Fibroblast of upper back skin (primary cell): ENCODE results near the gene UBR4.

Experiments
- DNase-seq: peaks from one replicate; pipeline ENCODE4 v3.0.0-alpha.2; 2013

Gene UBR4

DNA sequence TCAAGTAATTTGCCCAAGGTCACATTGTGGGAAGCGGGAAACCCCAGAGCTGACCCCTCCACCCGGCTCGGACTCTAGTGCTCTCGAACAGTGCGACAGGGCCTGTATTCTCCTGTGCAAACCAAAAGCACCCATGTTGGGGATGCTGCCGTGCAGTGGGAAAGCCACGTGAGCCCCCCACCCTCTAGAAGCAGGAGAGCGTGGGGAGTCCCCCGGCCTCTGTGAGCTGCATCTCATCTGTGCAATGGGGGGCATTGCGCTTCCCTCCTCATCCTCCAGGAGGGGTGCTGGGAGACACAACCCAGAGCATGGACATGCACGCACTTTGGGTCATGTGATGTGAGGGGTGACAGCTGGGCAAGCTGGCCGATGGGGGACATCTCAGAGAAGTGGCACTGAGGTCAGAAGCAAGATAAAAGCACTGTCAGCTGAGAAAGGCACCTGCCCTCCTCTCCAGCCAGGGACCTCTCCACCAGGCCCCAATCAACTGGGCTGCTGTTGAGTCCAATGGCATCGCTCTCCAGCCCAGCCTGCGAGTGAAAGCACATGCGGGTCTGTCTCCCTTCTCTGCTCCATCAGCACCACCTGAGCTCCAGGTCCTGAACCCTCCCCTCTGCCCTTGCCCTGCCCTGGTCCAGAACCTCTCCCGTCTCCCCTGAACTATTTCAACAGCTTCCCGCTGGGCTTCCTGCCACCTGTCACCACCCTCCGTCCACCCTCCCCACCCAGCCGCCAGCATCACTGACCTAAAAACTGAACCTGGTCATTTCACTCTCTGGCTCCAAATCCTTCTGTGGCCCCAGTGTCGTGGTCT is 177.2 kb downstream of the UBR4 start:
- no peak for DNase-seq

DNA sequence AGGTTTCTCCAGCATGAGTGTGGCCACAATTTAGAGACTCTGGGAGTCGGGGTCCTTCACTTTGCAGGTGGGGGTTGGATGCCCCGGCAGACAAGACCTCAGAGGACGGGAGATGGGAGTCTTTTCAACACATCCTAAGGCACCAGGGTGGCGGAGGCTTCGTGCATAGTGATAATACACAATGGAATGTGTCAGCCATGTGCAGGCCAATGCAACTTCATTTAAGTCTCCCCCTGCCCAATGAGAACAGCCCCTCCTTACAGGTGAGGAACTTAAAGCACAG is 177.7 kb downstream of the UBR4 start:
- no peak for DNase-seq

DNA sequence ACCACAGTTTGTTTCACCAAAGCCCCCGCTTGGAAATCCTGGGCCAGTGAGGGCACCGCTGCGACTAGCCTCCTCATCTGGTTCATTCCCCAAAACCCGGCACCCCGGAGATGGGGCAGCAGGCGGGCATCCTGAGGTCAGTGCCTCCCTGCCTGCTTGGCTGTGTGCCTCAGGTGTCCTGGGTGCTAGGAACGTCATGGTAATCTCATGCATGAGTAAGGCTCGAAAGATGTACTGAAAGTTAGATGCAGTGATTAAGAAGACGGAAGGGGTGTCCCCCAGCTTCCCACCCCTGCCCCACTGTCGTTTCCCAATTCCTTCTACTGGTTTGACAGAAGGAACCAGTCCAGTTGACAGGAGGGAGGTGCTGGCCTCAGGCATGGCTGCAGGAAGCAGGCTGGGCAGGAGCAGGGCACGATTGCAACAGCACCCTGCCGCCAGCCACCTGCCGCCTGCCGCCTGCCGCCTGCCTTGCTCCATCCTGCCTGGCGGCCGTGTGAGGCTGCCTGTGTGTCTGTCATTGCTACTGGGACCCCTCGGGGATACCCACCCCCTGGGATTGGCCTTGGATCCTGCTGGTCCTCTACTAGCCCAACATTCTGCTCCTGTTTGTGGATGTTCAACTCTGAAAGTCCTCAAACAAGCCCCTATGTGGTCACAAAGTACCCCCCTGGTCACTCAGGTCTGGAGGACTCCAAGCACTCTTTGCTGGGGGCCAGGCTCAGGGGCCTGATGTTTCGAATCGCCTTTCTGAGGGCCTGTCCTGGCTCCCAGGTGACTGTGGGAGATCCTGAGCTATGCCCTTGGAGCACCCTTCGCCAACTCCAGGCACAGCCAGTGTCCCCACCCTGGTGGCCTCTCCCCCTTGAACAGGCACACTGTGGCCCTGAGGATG is 180.6 kb downstream of the UBR4 start:
- DNase-seq = no peak

DNA sequence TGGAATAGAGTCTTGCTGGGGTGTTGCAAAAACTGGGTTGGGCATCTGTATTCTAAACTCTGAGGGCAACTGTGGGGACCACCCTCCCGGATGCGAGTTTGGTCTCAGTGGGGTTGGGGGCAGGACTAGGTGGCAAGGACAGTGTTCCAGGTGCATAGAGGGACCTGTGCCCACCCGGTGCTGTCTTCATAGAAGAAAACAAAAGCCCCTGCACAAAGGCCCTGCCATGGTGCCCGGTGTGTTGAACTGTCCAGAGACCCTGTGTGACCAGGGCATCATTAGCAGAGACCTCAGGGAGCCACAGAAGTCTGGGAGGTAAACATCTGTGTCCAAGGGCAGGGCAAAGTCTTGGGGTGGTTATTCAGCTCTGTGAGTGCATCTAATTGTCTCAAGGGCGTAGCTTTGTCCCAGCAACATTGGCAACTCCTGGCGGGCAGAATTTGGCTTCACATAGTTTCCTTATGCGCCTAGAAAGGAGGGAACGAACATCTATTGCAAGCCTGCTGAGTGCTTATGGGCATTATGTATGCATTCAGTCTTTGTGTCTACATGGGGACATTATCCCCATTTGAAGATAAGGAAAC is 181.4 kb downstream of the UBR4 start:
- no peak for DNase-seq

DNA sequence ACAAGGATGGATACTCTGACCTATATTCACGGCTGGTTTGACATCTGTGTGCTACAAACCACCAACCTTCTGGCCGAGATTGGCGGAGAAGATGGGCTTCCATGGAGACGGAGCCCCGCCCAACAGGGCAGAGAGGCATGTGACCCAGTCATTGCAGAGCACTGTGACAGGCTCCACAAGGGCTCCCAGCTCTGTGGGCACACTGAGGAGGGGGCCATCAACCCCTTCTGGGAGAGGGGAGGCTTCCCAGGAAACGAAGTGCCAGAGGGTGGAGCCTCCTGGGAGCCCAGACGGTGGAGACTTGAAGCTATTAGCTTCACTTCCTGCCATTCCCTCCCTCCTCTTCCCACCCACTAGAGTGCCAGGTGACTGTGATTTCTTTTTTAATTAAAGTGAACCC is 182.0 kb downstream of the UBR4 start:
- DNase-seq = no peak
